Measurements from ENCODE around the gene ASB3. TPM values are rescaled to one million over a fixed set of nuclear protein-coding genes. Genes with fewer than 3 reads are reported as not detected.

ASB3 gene
- total and polyA plus RNA-seq, 8 donors = 0.58 to 53.6 (median 5.7) TPM

DNA sequence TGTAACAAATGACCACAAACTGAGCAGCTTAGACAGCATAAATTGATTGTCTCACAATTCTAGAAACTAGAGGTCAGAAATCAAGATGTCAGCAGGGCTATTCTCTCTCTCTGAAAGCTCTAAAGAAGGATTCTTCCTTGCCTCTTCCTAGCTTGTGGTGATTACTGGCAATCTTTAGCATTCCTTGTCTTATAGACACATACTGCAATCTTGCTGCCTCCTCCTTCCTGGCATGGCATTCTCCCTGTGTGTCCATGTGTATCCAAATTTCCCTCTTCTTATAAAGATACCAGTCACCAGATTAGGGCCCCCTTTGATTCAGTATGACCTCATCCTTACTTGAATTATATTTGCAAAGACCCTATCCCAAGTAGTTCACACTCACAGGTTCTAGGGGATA is 2.3 kb downstream of the ASB3 start:
- peaks cover 22 to 56% (median 49%) of the 10 kb centered on the region in 4 donors for H3K4me1 ChIP-seq
- H3K4me3 ChIP-seq = no peak overlapping the region
- H3K36me3 ChIP-seq = peaks cover 0 to 21% (median 9%) of the 10 kb centered on the region in 4 donors
- no peak overlapping the region for H3K27ac ChIP-seq
- intact Hi-C loops (cut with DNase I; ENCODE audit: low total_unique reads) = no loop called here
- no peaks in the 10 kb centered on the region for H3K27me3 ChIP-seq
- H3K9me3 ChIP-seq = no peaks in the 10 kb centered on the region
- no peak for DNase-seq
- TF ChIP-seq CTCF (IDR thresholded peaks at IDR 0.05) (no peak), POLR2A (IDR thresholded peaks at IDR 0.05) (no peak), EP300 (IDR thresholded peaks at IDR 0.05) (no peak), POLR2AphosphoS5 (IDR thresholded peaks at IDR 0.05) (no peak)

- WGBS, 5 donors = 74 to 89% (median 85%) methylated on average over 8 of the region's 8 CpGs
- Histone ChIP-seq H3K4me3 (no peak overlapping the region), H3K9me3 (no peaks in the 10 kb centered on the region), H3K27ac (no peak overlapping the region), H3K4me1 (peaks cover 12 to 51% (median 38%) of the 10 kb centered on the region in 4 donors), H3K36me3 (peaks cover 0 to 25% (median 12%) of the 10 kb centered on the region in 4 donors), H3K27me3 (no peaks in the 10 kb centered on the region)
- intact Hi-C loops (cut with DNase I; ENCODE audit: low total_unique reads) = no loop called here
- DNase-seq = no peak
- TF ChIP-seq POLR2AphosphoS5 (IDR thresholded peaks at IDR 0.05) = no peak
Observed at GRCh38 chr2:53782676-53783075, 4.1 kb downstream of the ASB3 start.

- WGBS, 5 donors = 88 to 95% (median 92%) methylated on average over 4 of the region's 4 CpGs
- H3K27ac ChIP-seq = no peak overlapping the region
- intact Hi-C loops (cut with DNase I; ENCODE audit: low total_unique reads) = no loop called here
- H3K4me1 ChIP-seq = peaks cover 1 to 38% (median 20%) of the 10 kb centered on the region in 4 donors
- H3K4me3 ChIP-seq = no peak overlapping the region
- H3K36me3 ChIP-seq = peaks cover 0 to 33% (median 15%) of the 10 kb centered on the region in 4 donors
- TF ChIP-seq CTCF (IDR thresholded peaks at IDR 0.05) = no peak
- TF ChIP-seq EP300 (IDR thresholded peaks at IDR 0.05) = no peak
- no peak for TF ChIP-seq POLR2A (IDR thresholded peaks at IDR 0.05)
- TF ChIP-seq POLR2AphosphoS5 (IDR thresholded peaks at IDR 0.05) = no peak
- H3K9me3 ChIP-seq = no peaks in the 10 kb centered on the region
- H3K27me3 ChIP-seq = no peaks in the 10 kb centered on the region
- no peak for DNase-seq
Observed at GRCh38 chr2:53780056-53780455, 6.7 kb downstream of the ASB3 start.

GRCh38 chr2:53778536-53779162 is 8.1 kb downstream of the ASB3 start:
- DNase-seq = no peak
- intact Hi-C loops (cut with DNase I; ENCODE audit: low total_unique reads) = no loop called here
- Histone ChIP-seq H3K4me3 (no peak overlapping the region), H3K9me3 (no peaks in the 10 kb centered on the region), H3K36me3 (peaks cover 0 to 39% (median 18%) of the 10 kb centered on the region in 4 donors), H3K27ac (no peak overlapping the region), H3K27me3 (no peaks in the 10 kb centered on the region), H3K4me1 (peaks cover 0 to 25% (median 11%) of the 10 kb centered on the region in 4 donors)
- TF ChIP-seq POLR2A (IDR thresholded peaks at IDR 0.05) (no peak), CTCF (IDR thresholded peaks at IDR 0.05) (no peak), POLR2AphosphoS5 (IDR thresholded peaks at IDR 0.05) (no peak), EP300 (IDR thresholded peaks at IDR 0.05) (no peak)
- WGBS, 5 donors = 39 to 68% (median 55%) methylated on average over 5 of the region's 5 CpGs

DNA sequence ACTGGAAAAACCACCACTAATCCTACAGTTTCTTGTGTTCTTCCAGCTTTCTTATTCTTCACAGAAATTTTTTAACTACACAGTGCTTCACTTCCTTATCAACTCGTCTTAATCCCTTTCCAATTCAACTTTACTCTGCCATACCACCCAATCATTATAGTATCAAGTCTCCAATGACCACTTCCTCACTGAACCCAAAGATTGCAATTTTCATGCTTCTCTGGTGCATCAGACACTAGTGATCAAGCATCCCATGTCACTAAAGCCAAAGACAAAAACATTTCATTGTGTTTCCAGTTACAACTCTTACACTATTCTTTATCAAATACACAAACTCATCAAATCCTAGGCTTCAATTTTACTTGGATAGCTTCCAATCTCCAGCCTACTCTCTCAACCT is 9.6 kb downstream of the ASB3 start:
- WGBS, 5 donors = 52 to 63% (median 57%) methylated on average over 1 of the region's 1 CpG
- no peaks in the 10 kb centered on the region for H3K27me3 ChIP-seq

More for the DNA sequence above, 9.6 kb downstream of the ASB3 start:
- Histone ChIP-seq H3K27ac (no peak overlapping the region), H3K9me3 (no peaks in the 10 kb centered on the region), H3K36me3 (peaks cover 0 to 36% (median 19%) of the 10 kb centered on the region in 4 donors), H3K4me1 (peaks cover 0 to 18% (median 8%) of the 10 kb centered on the region in 4 donors), H3K4me3 (no peak overlapping the region)
- DNase-seq = no peak
- intact Hi-C loops (cut with DNase I; ENCODE audit: low total_unique reads) = no loop called here
- TF ChIP-seq CTCF (IDR thresholded peaks at IDR 0.05) = no peak
- no peak for TF ChIP-seq POLR2AphosphoS5 (IDR thresholded peaks at IDR 0.05)
- TF ChIP-seq POLR2A (IDR thresholded peaks at IDR 0.05) = no peak
- no peak for TF ChIP-seq EP300 (IDR thresholded peaks at IDR 0.05)

Data from stomach (tissue), 9 donors.